Measurements from ENCODE around the gene RPUSD3. TPM values are rescaled to one million over a fixed set of nuclear protein-coding genes. Genes with fewer than 3 reads are reported as not detected.

RPUSD3 gene
- total RNA-seq = 51.3 and 56.5 TPM in 2 replicates

GRCh38 chr3:9843715-9844438, at the start of gene RPUSD3:
Gene RPUSD3 (minus strand): TSS chr3:9844008. CDS start chr3:9843990, 18 bp downstream.

GRCh38 chr3:9890249-9891071, 46.7 kb upstream of the RPUSD3 start, which contains the start of gene JAGN1:
Gene JAGN1 (plus strand): TSS chr3:9890610. CDS start chr3:9890723, 113 bp downstream.

GRCh38 chr3:9879830-9880549, 36.2 kb upstream of the RPUSD3 start, which contains the start of gene CIDEC:
Gene CIDEC (minus strand): TSS chr3:9880253. CDS start chr3:9878486, 1,767 bp downstream.

GRCh38 chr3:9809615-9810432, 34.0 kb downstream of the RPUSD3 start, which contains the start of gene TTLL3:
Gene TTLL3 (plus strand): TSS chr3:9810262. CDS start chr3:9810662, 400 bp downstream.

GRCh38 chr3:9792405-9793160, 51.2 kb downstream of the RPUSD3 start, which contains the start of the genes ARPC4 and TADA3:
Gene ARPC4 (plus strand): TSS chr3:9793082. CDS start chr3:9793122, 40 bp downstream.
Gene TADA3 (minus strand): TSS chr3:9792473. CDS start chr3:9791466, 1,007 bp downstream.

Other genes with a start within 250 kb of the RPUSD3 start
- gene MTMR14, start 194.5 kb downstream of the RPUSD3 start, total RNA-seq = 29.3 and 29.4 TPM in 2 replicates
- gene CPNE9, start 140.2 kb downstream of the RPUSD3 start, total RNA-seq = under 0.01 and 0.17 TPM in 2 replicates
- 11.4 and 12.9 TPM in 2 replicates for gene BRPF1, start 112.3 kb downstream of the RPUSD3 start, total RNA-seq
- 32.8 and 36.0 TPM in 2 replicates for gene OGG1, start 94.1 kb downstream of the RPUSD3 start, total RNA-seq
- 41.5 and 45.3 TPM in 2 replicates for gene CAMK1, start 74.1 kb downstream of the RPUSD3 start, total RNA-seq
- gene TADA3, start 51.5 kb downstream of the RPUSD3 start, total RNA-seq = 81.9 and 89.2 TPM in 2 replicates
- 195 and 196 TPM in 2 replicates for gene ARPC4, start 50.9 kb downstream of the RPUSD3 start, total RNA-seq
- 8.3 and 8.7 TPM in 2 replicates for gene TTLL3, start 33.7 kb downstream of the RPUSD3 start, total RNA-seq
- 0.15 and 0.17 TPM in 2 replicates for gene CIDEC, start 36.2 kb upstream of the RPUSD3 start, total RNA-seq
- gene JAGN1, start 46.6 kb upstream of the RPUSD3 start, total RNA-seq = 45.2 and 54.7 TPM in 2 replicates
- gene IL17RE, start 58.8 kb upstream of the RPUSD3 start, total RNA-seq = 3.9 and 6.6 TPM in 2 replicates
- 40.0 and 44.6 TPM in 2 replicates for gene IL17RC, start 73.1 kb upstream of the RPUSD3 start, total RNA-seq
- gene CRELD1, start 89.8 kb upstream of the RPUSD3 start, total RNA-seq = 12.8 and 14.5 TPM in 2 replicates
- gene PRRT3, start 108.4 kb upstream of the RPUSD3 start, total RNA-seq = 1.8 and 3.2 TPM in 2 replicates
- gene EMC3, start 142.8 kb upstream of the RPUSD3 start, total RNA-seq = 23.7 and 35.4 TPM in 2 replicates
- 26.2 and 38.7 TPM in 2 replicates for gene FANCD2, start 182.4 kb upstream of the RPUSD3 start, total RNA-seq